Karpas-422 (cell line): ENCODE measurements around the gene CAB39. TPM values are rescaled to one million over a fixed set of nuclear protein-coding genes. Genes with fewer than 3 reads are reported as not detected.
"Not testable (repeated sequence)": the region's sequence is repeated elsewhere in the genome, so short reads cannot be mapped to it uniquely, and the experiment has no call there.

Source experiments
- DNase-seq: peaks from one replicate; pipeline ENCODE4 v3.0.0-alpha.2; 2015
- H2AFZ ChIP-seq: fragments of 200-600 bp; sonication (generic); 2 replicates; pipeline ENCODE4 v1.6.1; 2014; ENCODE audit warnings: antibody characterized with exemption, low read length, mixed read lengths
- H3K27ac ChIP-seq: fragments of 200-600 bp; sonication (generic); 2 replicates; pipeline ENCODE4 v1.5.1; 2014; ENCODE audit warnings: mild to moderate bottlenecking, low read length, moderate library complexity
- H3K27me3 ChIP-seq: fragments of 200-600 bp; sonication (generic); 2 replicates; pipeline ENCODE4 v1.6.1; 2014; ENCODE audit warnings: low read length, mixed read lengths
- H3K36me3 ChIP-seq: fragments of 200-600 bp; sonication (generic); 2 replicates; pipeline ENCODE4 v1.6.1; 2014; ENCODE audit warnings: low read length, mixed read lengths; ENCODE audit not compliant: insufficient read depth
- H3K4me1 ChIP-seq: fragments of 200-600 bp; sonication (generic); 2 replicates; pipeline ENCODE4 v1.6.1; 2014; ENCODE audit warnings: mild to moderate bottlenecking, low read length, mixed read lengths
- H3K4me2 ChIP-seq: fragments of 200-600 bp; sonication (generic); 2 replicates; pipeline ENCODE4 v1.6.1; 2014; ENCODE audit warnings: low read length, low read depth, mild to moderate bottlenecking; ENCODE audit not compliant: poor library complexity, severe bottlenecking
- H3K4me3 ChIP-seq: fragments of 200-600 bp; sonication (generic); 2 replicates; pipeline ENCODE4 v1.5.1; 2014; ENCODE audit warnings: mild to moderate bottlenecking, antibody characterized with exemption, low read length, mixed read lengths
- H3K79me2 ChIP-seq: fragments of 200-600 bp; sonication (generic); 2 replicates; pipeline ENCODE4 v1.6.1; 2014; ENCODE audit warnings: mild to moderate bottlenecking, low read length, mixed read lengths
- H3K9ac ChIP-seq: fragments of 200-600 bp; sonication (generic); 2 replicates; pipeline ENCODE4 v1.6.0; 2014; ENCODE audit warnings: low read length
- H3K9me2 ChIP-seq: fragments of 200-600 bp; sonication (generic), shearing (Covaris generic); replicated peaks from 2 replicates; pipeline ENCODE4 v1.6.0; 2014; ENCODE audit warnings: mild to moderate bottlenecking, low read length, moderate library complexity; ENCODE audit not compliant: insufficient read depth
- H3K9me3 ChIP-seq: fragments of 300-700, 200-600 bp; sonication (generic); 2 replicates; pipeline ENCODE4 v1.6.1; 2014; ENCODE audit warnings: low read length, mixed read lengths
- H4K20me1 ChIP-seq: fragments of 200-600 bp; sonication (generic); 2 replicates; pipeline ENCODE4 v1.6.1; 2014; ENCODE audit warnings: mild to moderate bottlenecking, antibody characterized with exemption, low read length, low read depth; ENCODE audit not compliant: insufficient read depth
- total RNA-seq: library from RNA; depleted of rRNA; stranded (reverse); fragments of >200 nt; shearing (Covaris generic); gene quantifications from 2 replicates; pipeline ENCODE4 v1.2.3, GENCODE V29; 2014; ENCODE audit warnings: low replicate concordance

Gene CAB39
- total RNA-seq, 1 experiment from 2014 or later = 89.3 TPM

DNA sequence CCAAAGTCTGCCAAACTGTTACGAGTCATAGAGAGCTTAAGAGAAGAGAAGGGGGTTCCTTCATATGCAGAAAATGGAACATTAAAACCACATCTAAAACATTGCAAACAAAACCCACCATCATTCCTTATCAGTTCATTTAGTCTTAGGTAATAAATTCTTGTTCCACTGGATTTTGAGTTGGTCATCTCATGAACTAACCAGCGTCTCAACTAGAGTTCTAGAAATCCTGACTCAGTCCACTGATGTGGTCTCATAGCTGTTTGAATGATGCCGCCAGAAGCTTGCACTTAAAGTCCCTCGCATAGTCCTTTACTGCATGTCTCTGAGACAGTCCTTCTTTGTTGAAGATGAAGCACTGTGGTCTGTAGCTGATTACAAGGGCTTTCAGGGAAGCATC lies 15.0 kb upstream of the CAB39 start:
- H4K20me1 ChIP-seq = no peaks in the 10 kb centered on the region
- no peaks in the 10 kb centered on the region for H3K9me2 ChIP-seq
- no peak overlapping the region for H3K4me2 ChIP-seq
- H3K27ac ChIP-seq = no peak overlapping the region
- H3K79me2 ChIP-seq = no peaks in the 10 kb centered on the region
- no peaks in the 10 kb centered on the region for H3K9me3 ChIP-seq
- no peaks in the 10 kb centered on the region for H3K27me3 ChIP-seq
- no peak overlapping the region for H2AFZ ChIP-seq
- H3K9ac ChIP-seq = no peak overlapping the region
- no peaks in the 10 kb centered on the region for H3K4me1 ChIP-seq
- H3K36me3 ChIP-seq = no peaks in the 10 kb centered on the region
- DNase-seq = no peak
- H3K4me3 ChIP-seq = no peak overlapping the region

DNA sequence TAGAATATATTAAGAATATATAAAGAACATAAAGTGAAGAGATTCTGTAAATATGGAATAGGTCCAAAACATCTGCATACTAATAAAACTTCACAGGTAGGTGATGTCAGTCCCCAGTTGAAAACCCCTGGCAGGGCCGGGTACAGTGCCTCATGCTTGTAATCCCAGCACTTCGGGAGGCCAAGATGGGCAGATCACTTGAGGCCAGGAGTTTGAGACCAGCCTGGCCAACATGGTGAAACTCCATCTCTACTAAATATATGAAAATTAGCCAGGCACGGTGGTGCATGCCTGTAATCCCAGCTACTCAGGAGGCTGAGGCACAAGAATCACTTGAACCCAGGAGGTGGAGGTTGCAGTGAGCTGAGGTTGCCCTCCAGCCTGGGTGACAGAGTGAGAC lies 13.9 kb upstream of the CAB39 start:
- not testable (repeated sequence) for H3K4me2 ChIP-seq, H3K9ac ChIP-seq, H2AFZ ChIP-seq, H3K9me3 ChIP-seq, DNase-seq, H3K4me1 ChIP-seq, H3K9me2 ChIP-seq, H4K20me1 ChIP-seq, H3K4me3 ChIP-seq, H3K27me3 ChIP-seq, H3K36me3 ChIP-seq, H3K27ac ChIP-seq, H3K79me2 ChIP-seq

DNA sequence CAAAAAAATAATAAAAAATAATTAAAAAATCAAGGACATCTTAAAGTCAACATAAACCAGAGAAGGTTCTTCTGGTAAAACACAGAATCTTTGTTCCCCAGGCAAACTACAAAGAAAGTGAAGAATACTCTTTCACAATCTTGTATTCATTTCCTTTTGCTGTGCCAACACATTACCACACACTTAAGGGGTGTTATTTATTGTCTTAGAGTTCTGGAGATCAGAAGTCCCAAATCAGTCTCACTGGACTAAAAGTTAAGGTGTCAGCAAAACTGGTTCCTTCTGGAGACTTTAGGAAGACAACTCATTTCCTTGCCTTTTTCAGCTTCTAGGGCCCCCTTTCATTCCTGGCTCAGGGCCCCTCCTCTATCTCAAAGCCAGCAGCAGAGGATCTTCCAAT lies 12.2 kb upstream of the CAB39 start:
- Histone ChIP-seq H3K4me2 (no peak overlapping the region), H3K9ac (no peak overlapping the region), H3K9me2 (no peaks in the 10 kb centered on the region), H3K9me3 (no peaks in the 10 kb centered on the region), H3K27me3 (no peaks in the 10 kb centered on the region; the same call in 1 of the 2 replicates), H2AFZ (no peak overlapping the region), H3K4me1 (no peaks in the 10 kb centered on the region), H3K36me3 (no peaks in the 10 kb centered on the region), H3K79me2 (no peaks in the 10 kb centered on the region), H4K20me1 (no peaks in the 10 kb centered on the region), H3K27ac (no peak overlapping the region), H3K4me3 (no peak overlapping the region)
- no peak for DNase-seq

DNA sequence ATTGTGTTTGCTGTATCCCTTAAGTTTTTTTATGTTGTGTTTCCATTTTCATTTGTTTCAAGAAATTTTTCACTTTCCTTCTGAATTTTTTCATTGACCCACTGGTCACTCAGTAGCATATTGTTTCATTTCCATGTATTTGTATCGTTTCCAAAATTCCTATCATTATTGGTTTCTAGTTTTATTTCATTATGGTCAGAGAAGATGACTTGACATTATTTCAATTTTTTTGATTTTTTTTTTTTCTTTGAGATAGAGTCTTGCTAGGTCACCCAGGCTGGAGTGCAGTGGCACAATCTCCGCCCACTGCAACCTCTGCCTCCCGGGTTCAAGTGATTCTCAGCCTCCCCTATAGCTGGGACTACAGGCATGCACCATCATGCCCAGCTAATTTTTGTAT lies 11.3 kb upstream of the CAB39 start:
- no peaks in the 10 kb centered on the region for H3K9me2 ChIP-seq
- H3K9ac ChIP-seq = no peak overlapping the region
- no peak overlapping the region for H3K4me3 ChIP-seq
- H3K9me3 ChIP-seq = no peaks in the 10 kb centered on the region
- no peaks in the 10 kb centered on the region; the same call in 1 of the 2 replicates for H3K27me3 ChIP-seq
- H3K79me2 ChIP-seq = no peaks in the 10 kb centered on the region
- DNase-seq = no peak
- H3K4me1 ChIP-seq = no peaks in the 10 kb centered on the region
- H3K4me2 ChIP-seq = no peak overlapping the region
- H3K27ac ChIP-seq = no peak overlapping the region
- no peaks in the 10 kb centered on the region for H3K36me3 ChIP-seq
- no peaks in the 10 kb centered on the region for H4K20me1 ChIP-seq
- H2AFZ ChIP-seq = no peak overlapping the region

DNA sequence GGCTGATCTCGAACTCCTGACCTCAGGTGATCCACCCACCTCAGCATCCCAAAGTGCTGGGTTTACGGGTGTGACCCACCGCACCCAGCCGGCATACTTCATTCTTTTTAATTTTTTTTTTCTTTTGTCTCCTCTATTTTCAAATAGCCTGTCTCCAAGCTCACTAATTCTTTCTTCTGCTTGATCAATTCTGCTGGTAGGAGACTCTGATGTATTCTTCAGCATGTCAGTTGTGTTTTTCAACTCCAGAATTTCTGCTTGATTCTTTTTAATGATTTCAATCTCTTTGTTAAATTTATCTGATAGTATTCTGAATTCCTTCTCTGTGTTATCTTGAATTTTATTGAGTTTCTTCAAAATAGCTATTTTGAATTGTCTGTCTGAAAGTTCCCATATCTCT lies 10.2 kb upstream of the CAB39 start:
- not testable (repeated sequence) for H3K79me2 ChIP-seq, H3K9ac ChIP-seq, H3K9me2 ChIP-seq, H3K9me3 ChIP-seq, H3K4me2 ChIP-seq, H3K27me3 ChIP-seq, H3K36me3 ChIP-seq, H2AFZ ChIP-seq, H3K27ac ChIP-seq, H4K20me1 ChIP-seq, H3K4me3 ChIP-seq, DNase-seq, H3K4me1 ChIP-seq

DNA sequence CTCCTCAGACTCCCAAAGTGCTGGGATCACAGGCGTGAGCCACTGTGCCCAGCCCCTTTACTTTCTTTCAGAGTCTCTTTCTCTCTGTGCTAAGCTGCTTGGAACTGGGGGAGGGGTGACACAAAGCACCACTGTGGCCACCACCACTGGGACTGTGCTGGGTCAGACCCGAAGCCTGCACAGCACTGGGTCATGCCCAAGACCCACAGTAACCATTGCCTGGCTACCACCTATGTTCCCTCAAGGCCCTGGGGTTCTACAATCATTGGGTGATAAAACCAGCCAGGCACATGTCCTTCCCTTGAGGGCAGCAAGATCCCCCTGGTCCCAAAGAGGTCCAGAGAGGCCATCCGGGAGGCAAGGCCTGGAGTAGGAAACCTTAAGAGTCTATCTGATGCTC lies 9.1 kb upstream of the CAB39 start:
- Histone ChIP-seq H3K4me1 (no peaks in the 10 kb centered on the region), H3K9ac (no peak overlapping the region), H4K20me1 (no peaks in the 10 kb centered on the region), H3K4me3 (no peak overlapping the region), H3K79me2 (no peaks in the 10 kb centered on the region), H2AFZ (no peak overlapping the region), H3K27ac (no peak overlapping the region), H3K4me2 (no peak overlapping the region), H3K9me3 (no peaks in the 10 kb centered on the region), H3K36me3 (no peaks in the 10 kb centered on the region), H3K9me2 (no peaks in the 10 kb centered on the region), H3K27me3 (no peaks in the 10 kb centered on the region; the same call in 1 of the 2 replicates)
- no peak for DNase-seq

DNA sequence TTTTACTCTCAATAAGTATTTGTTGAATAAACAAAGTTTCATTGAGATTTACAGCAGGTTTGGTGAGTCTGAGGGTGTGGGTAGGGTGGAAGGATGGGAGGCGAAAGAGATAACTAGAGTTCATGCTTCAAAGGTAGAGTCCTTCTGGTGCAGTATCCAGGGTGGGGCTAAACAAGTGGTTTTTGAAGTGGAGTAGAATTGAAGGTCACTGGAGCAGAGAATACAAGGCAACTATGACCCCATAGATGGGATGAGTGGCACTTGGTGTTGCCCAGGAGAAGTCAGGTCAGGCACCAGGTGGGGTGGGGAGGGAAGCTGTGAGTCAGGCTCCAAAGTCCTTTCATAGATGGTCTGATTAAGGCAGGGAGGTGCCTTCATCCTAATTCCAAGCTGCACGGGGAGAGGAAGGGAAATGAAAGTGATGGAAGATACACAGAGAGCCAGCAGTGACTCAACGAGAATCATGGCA lies 6.6 kb upstream of the CAB39 start:
- H3K4me3 ChIP-seq = no peak overlapping the region
- no peak for DNase-seq
- H3K27ac ChIP-seq = no peak overlapping the region
- H3K79me2 ChIP-seq = no peaks in the 10 kb centered on the region
- H3K36me3 ChIP-seq = no peaks in the 10 kb centered on the region
- H3K4me1 ChIP-seq = no peaks in the 10 kb centered on the region
- no peak overlapping the region for H3K9ac ChIP-seq
- H3K4me2 ChIP-seq = no peak overlapping the region
- H3K9me2 ChIP-seq = no peaks in the 10 kb centered on the region
- no peak overlapping the region for H2AFZ ChIP-seq
- no peaks in the 10 kb centered on the region for H4K20me1 ChIP-seq
- H3K9me3 ChIP-seq = no peaks in the 10 kb centered on the region
- no peaks in the 10 kb centered on the region; the same call in 1 of the 2 replicates for H3K27me3 ChIP-seq

DNA sequence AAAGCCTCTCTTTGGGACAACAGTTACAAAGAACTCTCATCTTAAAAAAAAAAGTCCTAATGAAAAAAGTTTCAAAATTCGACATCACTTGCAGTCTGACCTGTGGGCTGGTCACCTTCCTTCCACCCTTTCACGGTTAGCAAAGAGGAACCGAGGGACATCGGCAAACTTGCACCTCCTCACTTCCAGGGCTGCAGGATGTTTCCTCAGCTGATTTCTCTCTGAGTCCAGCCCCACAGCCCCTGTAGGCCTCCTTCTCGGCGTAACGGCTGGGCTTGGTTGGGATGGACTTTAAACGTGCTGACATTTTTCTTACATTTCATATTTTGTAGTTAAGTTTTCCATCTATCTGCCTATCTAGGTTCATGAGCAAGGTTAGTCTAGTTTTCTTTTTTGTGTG lies 5.7 kb upstream of the CAB39 start:
- H3K4me1 ChIP-seq = peaks cover 6% of the 10 kb centered on the region
- H3K36me3 ChIP-seq = no peaks in the 10 kb centered on the region
- DNase-seq = no peak
- no peak overlapping the region for H3K9ac ChIP-seq
- no peak overlapping the region for H3K27ac ChIP-seq
- H2AFZ ChIP-seq = no peak overlapping the region
- H3K79me2 ChIP-seq = no peaks in the 10 kb centered on the region
- no peaks in the 10 kb centered on the region for H3K9me2 ChIP-seq
- H3K9me3 ChIP-seq = no peaks in the 10 kb centered on the region
- no peaks in the 10 kb centered on the region; the same call in 1 of the 2 replicates for H3K27me3 ChIP-seq
- H3K4me2 ChIP-seq = no peak overlapping the region
- no peak overlapping the region for H3K4me3 ChIP-seq
- H4K20me1 ChIP-seq = no peaks in the 10 kb centered on the region

DNA sequence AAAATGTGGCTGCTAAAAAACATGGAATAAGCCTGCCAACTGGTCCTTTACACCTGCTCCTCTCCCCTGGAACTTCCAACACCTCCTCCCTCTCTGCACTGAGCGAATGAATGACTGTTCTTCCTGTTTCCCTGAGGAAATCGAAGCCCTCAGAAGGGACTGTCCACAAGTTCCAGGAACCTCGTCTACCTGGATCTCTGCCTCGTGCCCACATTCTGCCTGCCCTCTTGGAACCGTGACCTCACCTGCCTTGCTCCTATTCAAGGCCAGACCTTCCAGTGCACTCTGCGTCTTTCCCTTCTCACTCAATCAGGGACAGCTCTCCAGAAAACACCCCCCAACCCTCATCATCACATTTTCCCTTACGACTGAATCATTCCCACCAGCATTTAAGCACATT lies 4.4 kb upstream of the CAB39 start:
- no peaks in the 10 kb centered on the region for H4K20me1 ChIP-seq
- H3K9me2 ChIP-seq = no peaks in the 10 kb centered on the region
- H3K27ac ChIP-seq = no peak overlapping the region
- H2AFZ ChIP-seq = no peak overlapping the region
- no peak overlapping the region for H3K9ac ChIP-seq
- peaks cover 11% of the 10 kb centered on the region for H3K4me1 ChIP-seq
- no peaks in the 10 kb centered on the region for H3K9me3 ChIP-seq
- H3K4me3 ChIP-seq = no peak overlapping the region
- H3K4me2 ChIP-seq = no peak overlapping the region
- H3K27me3 ChIP-seq = no peaks in the 10 kb centered on the region; the same call in 1 of the 2 replicates
- H3K36me3 ChIP-seq = no peaks in the 10 kb centered on the region
- no peak for DNase-seq
- H3K79me2 ChIP-seq = peaks cover 3% of the 10 kb centered on the region
